Hepatocyte (in vitro differentiated cells): ENCODE measurements around the gene NR2F2.

Source experiments
- CTCF ChIP-seq: fragments of 200-600 bp; sonication (generic); IDR thresholded peaks from 2 replicates; pipeline ENCODE4 v1.5.1; 2016; ENCODE audit warnings: antibody characterized with exemption, mild to moderate bottlenecking; ENCODE audit not compliant: poor library complexity
- EZH2 ChIP-seq: fragments of 200-600 bp; sonication (generic); IDR thresholded peaks from 2 replicates; pipeline ENCODE4 v1.6.1; 2016; ENCODE audit warnings: antibody characterized with exemption, mild to moderate bottlenecking, borderline replicate concordance
- EZH2phosphoT487 ChIP-seq: fragments of 200-600 bp; sonication (generic); IDR thresholded peaks from one replicate; pipeline ENCODE4 v1.6.1; 2018; ENCODE audit warnings: antibody characterized with exemption, mild to moderate bottlenecking, low read depth, moderate library complexity; ENCODE audit not compliant: unreplicated experiment, severe bottlenecking

GRCh38 chr15:96347181-96348111, 16.9 kb downstream of the NR2F2 start:
- TF ChIP-seq EZH2: no peak
- TF ChIP-seq CTCF: no peak
- no peak for TF ChIP-seq EZH2phosphoT487
